Measurements from ENCODE around the gene TMEM150C. TPM values are rescaled to one million over a fixed set of nuclear protein-coding genes. Genes with fewer than 3 reads are reported as not detected.

The TMEM150C gene
- total and polyA plus RNA-seq, 2 of the 8 experiments (the other 6 are each of a cell fraction or from before 2014, with no cell fraction given): 1.5 to 1.7 TPM

DNA sequence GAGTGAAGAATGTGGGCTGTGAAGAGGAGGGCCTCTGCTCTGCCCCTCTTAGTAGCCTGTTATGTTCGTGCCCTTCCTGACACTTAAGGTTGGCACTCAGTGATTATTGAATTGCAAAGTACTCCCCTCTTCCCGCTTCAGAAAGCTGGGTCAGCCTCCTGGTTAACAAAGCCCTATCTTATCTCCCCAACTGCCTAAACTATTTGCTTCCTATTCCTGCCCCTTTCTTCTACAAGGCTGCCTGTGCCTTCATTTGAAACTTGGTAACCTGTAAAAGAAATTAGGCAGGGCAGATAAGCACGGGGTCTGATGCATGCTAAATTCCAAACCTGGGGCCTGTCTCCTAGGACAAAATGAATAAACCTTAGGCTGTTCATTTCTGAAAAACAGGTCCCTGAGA, 23.1 kb upstream of the TMEM150C start:
- Histone ChIP-seq H2BK20ac (ENCODE audit: low read length) (no peak overlapping the region; the same call in 1 of the 2 replicates), H3K27ac (ENCODE audit: low read depth, low read length) (no peak overlapping the region), H3K9ac (replicated peaks in 1 of 4; ENCODE audit: extremely low read depth in 1 of 4, low read depth in 3 of 4, low read length in 3 of 4) (no peak overlapping the region), H3K36me3 (ENCODE audit: control insufficient read depth in 2 of 4, insufficient read depth in 4 of 4, low read length in 3 of 4) (no peaks in the 10 kb centered on the region), H2BK120ac (replicated peaks; ENCODE audit: low read depth, low read length) (no peak overlapping the region), H4K5ac (ENCODE audit: insufficient read length, low read depth, low read length) (no peak overlapping the region), H2BK5ac (ENCODE audit: low read depth, low read length) (no peak overlapping the region), H3K14ac (ENCODE audit: insufficient read length) (no peak overlapping the region), H3K79me2 (ENCODE audit: control insufficient read depth in 1 of 2, insufficient read depth in 2 of 2, low read length in 2 of 2) (no peaks in the 10 kb centered on the region), H3K18ac (ENCODE audit: extremely low read depth, low read length) (no peak overlapping the region), H3K9me3 (ENCODE audit: insufficient read depth in 2 of 2, low read depth in 1 of 2, low read length in 1 of 2) (no peaks in the 10 kb centered on the region), H3K27me3 (replicated peaks in 1 of 4; ENCODE audit: control insufficient read depth in 3 of 4, extremely low read depth in 1 of 4, insufficient read depth in 3 of 4, low read length in 3 of 4) (no peaks in the 10 kb centered on the region), H3K4me3 (ENCODE audit: extremely low read depth in 1 of 4, insufficient read depth in 2 of 4, low read depth in 3 of 4, low read length in 4 of 4) (no peak overlapping the region), H2AFZ (ENCODE audit: low read length) (0 out of 2 replicates have a peak overlapping the region, but pooled peaks have one; percentile 77), H3K23ac (ENCODE audit: insufficient read length) (no peak overlapping the region), H3K4me2 (ENCODE audit: insufficient read depth in 1 of 2, low read depth in 2 of 2, low read length in 2 of 2) (peak overlapping the region; percentile 8 to 39), H2BK15ac (ENCODE audit: low read length) (no peak overlapping the region), H3K56ac (replicated peaks; ENCODE audit: insufficient read length, low read depth, low read length) (no peak overlapping the region), H3K4me1 (replicated peaks in 1 of 4; ENCODE audit: control insufficient read depth in 3 of 4, insufficient read depth in 4 of 4, low read length in 3 of 4) (peaks cover 4 to 27% (median 18%) of the 10 kb centered on the region in 4 experiments), H3K79me1 (ENCODE audit: low read depth, low read length) (no peaks in the 10 kb centered on the region), H3K23me2 (ENCODE audit: low read depth, low read length) (no peaks in the 10 kb centered on the region), H4K91ac (replicated peaks; ENCODE audit: insufficient read length, low read length) (no peak overlapping the region), H4K20me1 (replicated peaks in 1 of 2; ENCODE audit: control insufficient read depth in 1 of 2, insufficient read depth in 2 of 2, low read length in 2 of 2) (no peaks in the 10 kb centered on the region), H2AK5ac (ENCODE audit: low read depth, low read length) (no peak overlapping the region), H3K4ac (replicated peaks; ENCODE audit: insufficient read length, low read depth, low read length) (no peak overlapping the region), H2BK12ac (ENCODE audit: low read depth, low read length) (no peak overlapping the region), H4K8ac (ENCODE audit: extremely low read depth, insufficient read depth, low read length) (no peak overlapping the region)
- FAIRE-seq (no peak), DNase-seq (ENCODE audit: low read depth in 1 of 2, low spot score in 2 of 2) (no peak)
- POLR2A ChIA-PET (ENCODE audit: partially characterized antibody): no interaction called here
- WGBS, 2 experiments (ENCODE audit: extremely low coverage in 1 of 2, insufficient coverage in 1 of 2, insufficient read length in 1 of 2, insufficient replicate concordance in 2 of 2, low coverage in 1 of 2, low lambda C conversion rate in 2 of 2, missing lambda C conversion rate in 1 of 2): 16% methylated on average over 3 of the region's 3 CpGs; no CpG with 5 or more reads in 1 of the 2 experiments
- CTCF ChIA-PET (ENCODE audit: partially characterized antibody): interaction anchor here (2.4 kb wide), 1 partner anchor 30 kb away, joined by 5 read pairs; no protein-coding TSS in a partner anchor
- TF ChIP-seq YY1 (IDR thresholded peaks at IDR 0.05; ENCODE audit: low read depth, low read length): no peak
- no peak for TF ChIP-seq JUN (IDR thresholded peaks at IDR 0.05; ENCODE audit: low read depth, low read length)
- no peak for TF ChIP-seq TEAD4 (IDR thresholded peaks at IDR 0.05; ENCODE audit: low read depth, low read length)
- no peak for TF ChIP-seq PHF8 (conservative IDR thresholded peaks at IDR 0.05; ENCODE audit: low read depth, low read length)
- no peak for TF ChIP-seq RBBP5 (IDR thresholded peaks at IDR 0.05; ENCODE audit: borderline replicate concordance, low read depth, low read length)
- TF ChIP-seq MAFK (IDR thresholded peaks at IDR 0.05; ENCODE audit: low read depth, low read length): no peak
- no peak for TF ChIP-seq ZNF274 (IDR thresholded peaks at IDR 0.05; ENCODE audit: borderline replicate concordance, extremely low read depth, low read length)
- TF ChIP-seq SP4 (IDR thresholded peaks at IDR 0.05; ENCODE audit: low read length): no peak
- no peak for TF ChIP-seq CHD1 (IDR thresholded peaks at IDR 0.05; ENCODE audit: low read depth, low read length)
- TF ChIP-seq, protein P1, sequence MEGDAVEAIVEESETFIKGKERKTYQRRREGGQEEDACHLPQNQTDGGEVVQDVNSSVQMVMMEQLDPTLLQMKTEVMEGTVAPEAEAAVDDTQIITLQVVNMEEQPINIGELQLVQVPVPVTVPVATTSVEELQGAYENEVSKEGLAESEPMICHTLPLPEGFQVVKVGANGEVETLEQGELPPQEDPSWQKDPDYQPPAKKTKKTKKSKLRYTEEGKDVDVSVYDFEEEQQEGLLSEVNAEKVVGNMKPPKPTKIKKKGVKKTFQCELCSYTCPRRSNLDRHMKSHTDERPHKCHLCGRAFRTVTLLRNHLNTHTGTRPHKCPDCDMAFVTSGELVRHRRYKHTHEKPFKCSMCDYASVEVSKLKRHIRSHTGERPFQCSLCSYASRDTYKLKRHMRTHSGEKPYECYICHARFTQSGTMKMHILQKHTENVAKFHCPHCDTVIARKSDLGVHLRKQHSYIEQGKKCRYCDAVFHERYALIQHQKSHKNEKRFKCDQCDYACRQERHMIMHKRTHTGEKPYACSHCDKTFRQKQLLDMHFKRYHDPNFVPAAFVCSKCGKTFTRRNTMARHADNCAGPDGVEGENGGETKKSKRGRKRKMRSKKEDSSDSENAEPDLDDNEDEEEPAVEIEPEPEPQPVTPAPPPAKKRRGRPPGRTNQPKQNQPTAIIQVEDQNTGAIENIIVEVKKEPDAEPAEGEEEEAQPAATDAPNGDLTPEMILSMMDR (IDR thresholded peaks at IDR 0.05; ENCODE audit: control extremely low read depth in 1 of 3, insufficient read depth in 1 of 3, low read depth in 1 of 3, low read length in 3 of 3): no peak
- no peak for TF ChIP-seq FOSL1 (IDR thresholded peaks at IDR 0.05; ENCODE audit: insufficient read depth, low read depth, low read length)
- no peak for TF ChIP-seq SIX5 (IDR thresholded peaks at IDR 0.05; ENCODE audit: low read depth, low read length)
- no peak for TF ChIP-seq TBP (IDR thresholded peaks at IDR 0.05; ENCODE audit: low read depth, low read length)

Measured in H1 (cell line).